ENCODE measurements around the gene GSTO2.

The GSTO2 gene

DNA sequence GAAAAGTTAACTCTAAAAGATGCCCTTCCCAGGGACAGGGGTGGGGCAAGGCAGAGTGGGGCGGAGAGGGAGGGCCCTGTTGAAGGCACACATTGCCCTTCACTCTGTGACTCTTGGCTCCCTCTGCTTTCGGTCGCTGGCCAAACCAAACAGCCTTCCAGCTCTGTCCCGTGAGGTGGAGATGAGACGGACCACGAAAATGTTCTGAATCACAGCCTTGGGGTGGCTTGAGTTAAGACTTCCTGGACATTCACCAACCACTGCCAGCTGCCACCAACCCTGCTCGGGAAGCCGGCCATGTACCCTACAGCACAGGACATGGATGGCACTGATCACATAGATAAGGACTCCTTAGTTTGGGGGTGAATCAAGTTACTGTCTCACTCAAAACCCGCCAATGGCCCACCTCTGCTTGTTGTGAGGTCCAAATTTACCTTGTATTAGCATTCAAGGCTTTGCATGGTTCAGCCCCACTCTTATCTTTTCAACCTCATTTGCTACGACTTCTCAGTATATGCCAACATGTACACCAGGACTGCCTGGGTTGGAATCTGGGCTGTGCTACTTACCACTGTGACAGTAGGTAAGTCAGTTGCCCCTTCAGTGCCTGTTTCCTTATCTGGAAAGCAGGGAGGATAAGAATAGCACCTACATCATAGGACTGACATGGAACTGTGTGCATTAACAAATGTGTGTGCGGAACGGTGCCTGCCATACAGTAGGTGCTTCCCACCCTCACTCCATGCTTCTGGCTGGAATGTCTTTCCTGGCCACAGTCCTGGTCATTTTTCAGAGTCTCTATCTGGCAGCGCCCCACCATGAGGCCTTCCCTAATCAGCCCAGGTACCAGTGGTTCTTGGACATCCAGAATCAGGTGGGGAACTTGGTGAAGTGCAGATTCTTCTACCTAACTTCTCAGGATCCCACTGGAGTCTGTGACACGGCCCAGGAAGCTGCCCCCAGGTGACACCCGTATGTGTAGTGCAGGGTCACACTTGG is 41.3 kb downstream of the GSTO2 start:
- no peak for DNase-seq

DNA sequence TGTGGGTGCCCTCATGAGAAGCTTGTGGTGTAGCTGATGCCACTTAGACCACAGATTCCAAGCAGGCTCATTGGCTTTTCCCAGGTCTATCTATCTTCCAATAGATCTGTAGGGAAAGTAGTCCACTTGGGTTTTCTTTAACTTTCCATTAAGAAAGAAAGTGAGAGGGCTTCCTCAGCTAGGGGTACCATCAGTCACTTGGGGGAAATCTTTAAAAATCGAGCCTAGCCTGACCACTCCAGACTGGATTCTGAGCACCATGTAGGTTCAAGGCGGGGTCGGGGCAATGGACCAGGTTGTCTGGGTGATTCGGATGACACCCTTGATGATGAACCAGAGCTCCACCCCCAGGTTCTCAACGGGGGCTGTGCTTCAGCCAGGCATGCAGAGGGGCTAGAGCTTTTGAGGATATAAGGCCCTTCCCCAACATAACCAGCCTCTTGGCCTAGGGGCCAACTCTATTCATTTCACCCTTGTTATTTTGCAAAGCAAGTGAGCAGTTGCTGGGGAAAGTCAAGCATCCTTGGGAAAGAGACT is 42.3 kb downstream of the GSTO2 start:
- DNase-seq = no peak

DNA sequence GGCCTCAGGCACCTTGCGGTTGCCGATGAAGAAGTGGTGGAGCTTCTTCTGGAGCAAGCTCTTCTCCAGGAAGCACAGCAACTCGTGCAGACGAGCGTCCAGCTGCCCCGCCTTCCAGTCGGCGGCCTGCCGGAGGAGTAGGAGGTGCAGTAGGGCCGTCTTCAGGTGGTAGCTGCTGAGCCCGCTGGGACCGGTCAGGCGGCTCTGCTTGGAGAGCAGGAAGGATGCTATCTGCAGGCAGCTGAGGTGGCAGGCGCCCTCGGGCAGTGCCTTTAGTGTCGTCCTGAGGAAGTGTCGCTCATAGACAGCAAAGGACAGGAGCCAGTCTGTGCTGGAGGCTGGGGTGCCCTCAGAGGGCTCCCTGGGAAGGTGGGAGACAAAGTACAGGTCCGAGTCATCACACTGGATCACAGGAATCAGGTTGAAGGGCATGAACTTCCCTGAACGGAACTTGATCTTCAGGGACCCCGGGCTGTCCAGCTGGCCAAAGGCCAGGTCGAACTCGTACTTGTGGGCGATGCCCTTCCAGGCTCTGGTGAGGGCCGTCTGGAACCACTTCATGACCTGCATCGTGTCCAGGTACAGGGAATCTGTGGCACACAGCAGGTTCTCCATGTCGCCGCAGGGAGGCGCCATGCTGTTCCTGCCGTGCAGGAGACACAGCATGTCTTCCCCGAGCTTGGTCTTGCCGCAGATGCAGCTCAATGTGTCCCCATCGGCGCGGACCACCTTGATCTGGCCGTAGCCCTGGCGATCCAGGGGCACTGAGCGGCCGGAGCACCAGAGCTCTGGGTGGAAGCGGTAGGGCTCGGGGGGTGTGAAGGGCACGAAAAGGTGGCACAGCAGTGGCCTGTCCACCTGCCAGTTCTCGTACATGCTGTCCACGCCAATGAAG is 45.9 kb downstream of the GSTO2 start:
- DNase-seq = no peak

DNA sequence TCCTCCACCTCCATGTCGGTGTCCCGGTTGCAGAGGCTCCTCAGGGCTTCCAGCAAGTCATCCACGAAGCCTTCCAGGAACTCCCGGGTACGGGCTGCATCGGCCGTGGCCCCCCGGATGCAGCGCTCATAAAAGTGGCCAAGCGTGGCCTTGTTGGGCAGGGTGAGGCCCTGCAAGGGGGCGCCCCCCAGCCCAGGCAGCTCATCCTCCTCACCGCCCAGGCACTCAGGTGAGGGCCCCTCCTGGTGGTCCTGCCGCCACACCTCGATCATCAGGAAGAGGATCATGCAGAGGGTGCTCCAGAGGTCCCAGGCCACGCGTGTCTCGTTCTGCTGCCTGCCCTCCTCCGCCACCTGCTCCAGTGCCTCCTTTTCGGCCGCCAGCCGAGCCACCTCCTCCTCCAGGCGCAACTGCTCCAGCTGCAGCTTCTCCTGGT is 46.5 kb downstream of the GSTO2 start:
- no peak for DNase-seq

DNA sequence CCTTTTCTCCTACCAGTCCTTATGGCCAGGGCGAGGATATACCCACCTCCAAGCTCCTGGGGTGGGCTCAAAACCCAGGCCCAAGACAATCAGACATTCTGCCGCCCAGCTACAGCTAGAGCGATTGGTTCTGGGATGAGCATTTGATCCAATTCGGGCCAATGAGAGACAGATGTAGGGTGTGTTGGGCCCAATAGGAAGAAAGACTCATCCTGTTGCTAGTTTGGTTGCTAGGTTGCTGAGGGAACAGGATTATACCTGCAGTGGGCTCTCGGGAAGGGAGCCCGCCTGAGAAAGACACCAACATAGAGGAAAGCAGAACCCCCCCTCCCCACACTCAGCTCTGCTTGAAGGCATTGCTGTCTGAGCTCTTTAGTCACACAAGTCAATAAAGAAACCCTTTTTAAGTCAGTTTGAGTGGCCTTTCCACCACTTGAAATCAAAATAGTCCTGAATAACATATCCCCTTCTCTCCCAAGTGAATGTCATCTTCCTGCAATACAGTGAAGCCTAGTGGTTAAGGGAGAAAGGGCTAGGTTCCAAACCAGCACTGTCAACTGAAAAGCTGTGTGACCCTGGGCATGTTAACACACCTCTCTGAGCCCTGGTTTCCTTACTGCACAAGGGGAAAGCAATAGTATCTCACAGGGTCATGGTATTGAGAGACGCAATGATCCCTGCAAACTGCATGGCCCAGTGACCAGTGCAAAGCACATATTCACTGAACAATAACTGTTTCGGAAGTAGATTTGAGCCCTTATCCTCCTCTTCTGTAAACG is 47.5 kb downstream of the GSTO2 start:
- no peak for DNase-seq

DNA sequence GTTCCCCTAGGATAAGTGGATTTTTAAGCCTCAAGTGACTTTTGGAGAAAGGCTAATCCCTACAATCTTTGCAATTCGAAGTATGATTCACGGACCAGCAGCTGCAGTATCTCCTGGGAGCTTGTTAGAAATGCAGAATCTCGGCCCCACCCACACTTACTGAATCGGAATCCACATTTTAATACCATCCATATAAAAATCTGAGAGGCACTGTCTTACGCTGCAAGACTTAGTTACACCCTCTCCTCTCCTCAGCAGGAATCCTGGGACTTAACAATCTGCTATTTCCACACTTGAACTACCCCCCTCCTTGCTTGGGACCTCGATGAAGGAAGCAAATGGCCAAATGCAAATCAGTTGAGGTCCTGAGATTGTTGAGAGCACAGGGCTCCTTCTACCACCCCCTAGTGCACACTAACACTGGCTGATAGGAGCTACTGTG is 48.3 kb downstream of the GSTO2 start:
- DNase-seq = no peak

DNA sequence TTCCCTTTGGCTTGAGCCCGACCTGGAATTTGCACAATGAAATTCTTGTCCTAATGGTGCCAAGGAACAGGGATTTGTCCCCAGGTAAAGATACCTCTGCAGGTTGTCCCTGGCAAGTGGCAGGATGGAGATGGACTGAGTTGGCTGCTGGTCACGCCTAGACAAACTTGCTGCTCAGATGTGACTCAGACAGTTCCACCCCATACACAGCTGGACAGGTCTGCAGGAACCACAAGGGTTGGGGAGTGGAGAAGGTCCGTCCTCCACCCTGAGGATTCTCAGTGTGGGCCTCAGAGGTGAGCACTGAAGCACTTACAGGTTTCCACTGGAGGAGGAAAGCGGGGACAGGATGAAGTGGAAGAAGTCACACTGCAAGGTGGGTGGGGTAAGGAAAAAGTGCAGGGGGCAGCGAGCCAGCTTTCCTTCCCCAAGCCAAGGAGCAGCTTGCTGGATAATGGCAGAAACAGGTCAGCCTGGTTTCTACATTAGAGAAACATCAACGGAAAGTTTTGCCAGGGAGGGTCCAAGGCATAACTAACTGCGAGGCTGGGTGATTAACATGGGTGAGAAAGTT is 48.8 kb downstream of the GSTO2 start:
- no peak for DNase-seq

DNA sequence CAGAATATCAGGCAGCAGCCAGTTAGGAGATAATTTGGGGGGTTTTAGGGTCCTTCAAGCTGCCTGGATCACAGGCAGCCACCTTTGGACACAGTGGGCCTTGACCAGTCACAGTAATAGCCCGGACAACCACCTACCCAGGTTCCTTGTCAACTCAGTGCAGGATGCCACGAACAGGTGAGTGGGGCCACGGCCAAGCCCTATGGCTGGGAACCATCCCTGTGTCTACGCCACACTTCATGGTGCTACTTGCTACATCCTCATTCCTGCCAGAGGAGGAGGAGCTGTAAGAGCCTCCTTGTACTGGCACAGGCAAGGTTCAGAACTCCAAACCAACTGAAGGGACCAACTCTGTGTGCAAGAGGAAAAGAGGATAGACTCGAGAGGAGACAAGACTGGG is 49.3 kb downstream of the GSTO2 start:
- DNase-seq = no peak

DNA sequence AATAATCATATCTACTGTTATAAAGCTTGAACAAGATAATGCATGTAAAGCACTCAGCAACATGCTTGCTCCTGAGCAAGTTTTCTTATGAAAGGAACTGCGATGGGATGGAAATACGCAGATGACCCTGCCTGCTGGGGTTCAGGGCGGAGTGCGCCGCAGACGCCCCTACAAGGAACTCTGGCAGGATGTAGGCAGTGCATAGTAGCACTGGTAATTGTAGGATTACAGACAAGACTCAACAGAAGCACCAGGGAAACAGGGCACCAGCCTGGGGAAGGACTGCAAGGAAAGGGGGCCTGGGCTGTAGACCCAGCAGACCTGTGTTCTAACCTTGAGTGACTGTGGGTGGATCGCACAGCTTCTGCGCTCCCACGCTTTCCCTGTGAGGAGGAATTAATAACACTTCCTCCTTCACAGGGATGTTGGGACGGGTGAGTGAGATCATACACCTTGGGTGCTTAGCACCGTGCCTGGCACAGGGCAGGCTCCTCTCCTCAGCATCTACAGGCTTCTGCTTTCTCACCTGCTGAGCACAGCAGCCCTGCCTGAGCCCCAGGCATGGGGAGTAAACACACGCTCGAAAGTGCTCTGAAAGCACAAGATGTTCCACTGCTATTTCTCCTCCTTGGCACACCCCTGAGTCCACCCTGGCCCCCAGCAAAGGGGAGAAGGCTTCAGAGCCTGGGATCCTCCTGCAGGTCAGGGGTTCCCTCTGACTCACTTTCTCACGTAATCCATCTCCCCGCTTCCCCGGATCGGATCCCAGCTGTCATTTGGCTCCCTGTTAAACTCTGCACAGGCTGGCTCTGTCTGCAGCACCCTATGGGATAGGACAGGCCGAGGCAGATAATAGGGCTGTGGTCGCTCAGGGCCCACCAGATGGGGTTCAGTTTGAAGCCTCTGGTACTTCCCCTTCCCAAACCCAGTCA is 50.1 kb downstream of the GSTO2 start:
- no peak for DNase-seq

DNA sequence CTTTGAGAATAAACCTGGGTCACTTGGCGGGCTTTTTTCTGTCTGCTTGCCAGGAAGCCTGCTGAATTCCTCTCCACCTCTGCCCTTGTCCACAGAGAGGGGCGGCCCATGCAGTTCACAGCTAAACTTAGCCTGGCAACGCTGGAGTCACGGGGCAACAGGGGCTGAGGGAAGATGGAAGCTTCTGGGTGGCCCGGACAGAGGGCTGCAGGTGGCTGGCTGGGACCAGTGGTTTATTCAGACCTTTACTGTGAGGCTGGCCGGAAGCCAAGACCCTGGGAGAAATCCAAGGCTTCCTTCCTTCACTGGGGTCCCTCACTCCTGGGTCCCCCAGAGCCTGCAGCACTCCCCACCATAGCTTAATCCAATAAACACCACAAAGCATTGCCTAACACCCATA is 52.2 kb downstream of the GSTO2 start:
- DNase-seq = no peak

DNA sequence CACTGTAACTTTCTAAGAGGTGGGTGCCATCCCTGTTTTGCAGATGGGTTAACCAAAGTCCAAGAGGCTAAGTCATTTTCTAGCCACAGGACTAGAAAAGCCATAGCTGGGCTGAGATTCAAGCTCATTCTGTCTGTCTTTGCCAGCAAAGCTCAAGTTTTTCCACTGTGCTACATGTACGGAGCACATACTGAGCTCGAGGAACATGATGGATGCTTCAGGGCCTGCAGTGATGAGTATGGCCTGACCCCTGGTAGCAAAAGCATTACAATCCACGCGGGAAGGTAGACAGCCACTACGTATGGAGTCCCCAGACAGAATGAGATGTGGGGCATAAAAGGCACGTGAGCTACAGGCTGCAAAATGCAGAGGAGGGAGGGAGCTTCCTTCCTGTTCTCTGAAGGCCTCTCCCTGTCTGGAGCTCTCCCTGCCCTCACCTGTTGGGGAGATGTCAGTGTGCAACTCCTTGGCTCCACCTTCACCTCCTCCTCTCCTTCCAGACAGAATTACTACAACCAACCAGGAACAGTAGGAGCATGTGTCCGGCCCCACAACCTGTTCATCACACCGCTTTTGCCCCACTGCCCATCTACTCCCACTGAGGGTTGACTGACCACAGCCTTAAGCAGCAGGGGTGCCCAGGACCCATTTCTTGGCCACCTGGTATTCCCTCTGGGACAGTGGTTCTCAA is 52.9 kb downstream of the GSTO2 start:
- no peak for DNase-seq

DNA sequence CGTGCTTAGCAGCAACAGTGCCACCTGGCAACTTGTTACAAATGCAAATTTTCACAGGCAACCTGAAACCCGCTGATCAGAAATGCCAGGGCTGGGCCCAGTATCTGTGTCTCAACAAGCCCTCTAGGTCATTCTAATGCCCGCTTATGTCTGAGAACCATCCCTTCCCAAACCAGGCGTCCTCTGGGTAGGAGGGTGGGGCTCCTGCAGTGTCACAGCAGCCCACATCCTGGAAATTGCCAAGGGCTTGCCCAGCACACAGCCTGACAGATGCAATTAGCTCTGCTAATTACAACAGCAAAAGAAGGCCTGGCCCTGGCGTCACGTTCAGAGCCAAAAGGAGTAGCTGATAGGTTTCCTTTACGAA is 53.4 kb downstream of the GSTO2 start:
- DNase-seq = no peak

DNA sequence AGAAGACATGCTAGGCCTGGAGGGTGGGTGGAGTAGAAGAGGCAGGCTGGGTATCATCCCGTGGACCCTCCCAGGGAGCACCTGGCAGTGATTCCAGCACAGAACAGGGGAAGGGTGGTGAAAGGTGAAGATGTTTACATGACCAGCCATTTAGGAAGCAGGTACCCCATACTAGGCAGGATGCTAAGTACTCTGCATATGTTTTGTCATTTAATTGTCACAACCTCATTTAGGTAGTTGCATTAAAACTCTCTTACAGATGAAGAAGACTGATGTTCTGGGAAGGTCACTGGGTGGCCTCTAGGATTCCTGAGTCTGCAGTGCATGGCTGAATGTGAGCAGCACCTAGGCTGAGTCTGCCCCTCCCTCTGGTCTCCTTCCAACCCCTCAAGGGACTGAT is 54.1 kb downstream of the GSTO2 start:
- no peak for DNase-seq

DNA sequence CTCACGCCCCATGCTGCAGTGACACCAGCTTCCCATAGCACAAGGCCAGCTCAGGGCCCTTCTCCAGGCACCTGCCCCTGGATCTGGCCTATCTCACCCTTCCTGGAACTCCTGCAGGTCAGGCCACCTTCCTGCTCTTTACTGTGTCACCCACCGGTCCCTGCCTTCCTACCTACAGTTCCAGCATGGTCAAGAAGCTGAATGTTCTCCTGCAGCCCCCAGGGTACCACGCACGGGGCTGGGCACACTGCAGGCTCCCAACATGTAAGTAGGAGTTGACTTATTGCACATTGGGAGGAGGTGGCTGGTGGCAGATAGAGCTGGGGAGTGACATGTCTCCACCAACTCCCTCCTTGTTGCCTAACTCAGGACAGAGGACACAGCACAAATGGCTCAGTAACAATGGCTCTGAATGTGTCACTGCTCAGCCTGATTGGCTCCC is 54.8 kb downstream of the GSTO2 start:
- no peak for DNase-seq

DNA sequence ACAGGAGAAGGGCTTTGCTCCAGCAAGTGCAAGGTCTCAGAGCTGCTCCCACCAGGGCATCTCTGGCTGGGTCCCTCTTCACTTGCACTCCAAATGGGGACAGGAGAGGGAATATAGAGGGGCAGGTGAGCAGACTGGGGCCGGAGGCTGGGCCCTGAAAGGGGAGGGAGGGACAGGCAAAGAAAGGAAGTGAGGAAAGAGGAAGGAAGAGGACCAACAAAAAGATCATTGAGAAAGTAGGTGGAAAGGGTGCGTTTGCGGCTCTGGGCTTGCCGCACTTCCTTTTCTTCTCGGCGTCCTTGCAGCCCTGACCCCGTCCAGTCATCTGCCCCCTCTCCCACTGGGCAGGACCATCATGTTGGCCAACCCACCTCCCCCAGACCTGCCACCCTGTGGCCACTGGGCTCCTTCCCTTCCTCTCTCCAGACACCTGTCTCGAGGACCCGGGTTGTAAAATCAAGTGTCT is 55.3 kb downstream of the GSTO2 start:
- DNase-seq = no peak

DNA sequence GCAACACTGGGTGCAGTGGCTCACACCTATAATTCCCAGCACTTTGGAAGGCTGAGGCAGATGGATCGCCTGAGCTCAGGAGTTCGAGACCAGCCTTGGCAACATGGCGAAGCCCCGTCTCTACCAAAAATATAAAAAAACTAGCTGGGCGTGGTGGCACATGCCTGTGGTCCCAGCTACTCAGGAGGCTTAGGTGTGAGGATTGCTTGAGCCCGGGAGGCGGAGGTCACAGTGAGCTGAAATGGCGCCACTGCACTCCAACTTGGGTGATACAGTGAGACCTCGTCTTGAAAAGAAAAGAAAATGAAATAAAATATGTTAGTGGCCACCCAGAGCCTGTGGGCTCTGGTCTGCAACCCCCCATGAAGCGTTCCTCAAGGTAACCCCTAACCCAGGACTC is 55.9 kb downstream of the GSTO2 start:
- DNase-seq = no peak

DNA sequence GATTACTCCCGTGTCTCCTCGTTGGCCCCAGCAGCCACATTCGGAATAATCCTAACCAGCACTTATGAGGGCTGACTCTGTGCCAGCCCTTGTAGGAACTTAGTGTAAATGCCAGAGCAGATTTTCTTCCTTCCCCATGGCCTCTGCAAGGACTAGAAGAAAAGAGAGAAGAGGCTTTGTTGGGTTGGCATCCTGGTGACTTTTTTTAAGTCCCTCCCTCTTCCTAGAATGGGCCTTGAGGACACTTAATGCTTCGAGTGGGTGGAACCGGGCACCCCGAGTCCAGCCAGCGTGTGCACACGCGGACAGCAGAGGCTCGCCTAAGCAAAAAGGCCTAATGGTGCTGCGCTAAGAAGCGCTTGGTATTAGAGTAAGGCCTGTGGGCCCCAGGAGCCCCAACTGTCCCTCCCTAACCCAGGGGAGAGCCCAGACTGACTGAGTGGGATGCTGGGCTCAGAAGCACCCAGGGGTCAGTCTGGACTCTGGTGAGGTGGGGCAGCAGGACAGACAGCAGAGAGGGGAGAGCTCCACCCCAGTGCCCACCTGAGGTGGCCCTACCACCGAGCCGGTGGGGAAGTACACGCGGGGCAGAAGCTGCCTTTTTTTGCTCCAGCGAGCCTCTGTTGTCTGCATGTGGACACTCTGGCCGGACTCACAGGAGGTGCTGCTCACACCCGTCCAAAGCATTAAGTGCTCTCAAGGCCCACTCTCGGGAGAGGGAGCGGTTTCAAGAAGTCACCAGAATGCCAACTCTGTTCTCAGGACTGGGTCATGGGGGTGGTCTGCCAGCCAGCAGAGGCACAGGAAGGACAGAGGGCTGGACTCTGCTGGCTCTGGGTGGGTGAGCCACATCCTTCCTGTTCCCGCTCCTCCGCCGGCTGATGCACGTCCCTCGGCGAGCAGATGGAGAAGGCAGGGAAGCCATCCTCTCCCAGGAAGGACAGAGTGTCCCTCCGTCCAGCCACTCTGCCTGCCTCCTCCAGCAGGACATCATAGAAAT is 56.8 kb downstream of the GSTO2 start:
- DNase-seq = no peak

DNA sequence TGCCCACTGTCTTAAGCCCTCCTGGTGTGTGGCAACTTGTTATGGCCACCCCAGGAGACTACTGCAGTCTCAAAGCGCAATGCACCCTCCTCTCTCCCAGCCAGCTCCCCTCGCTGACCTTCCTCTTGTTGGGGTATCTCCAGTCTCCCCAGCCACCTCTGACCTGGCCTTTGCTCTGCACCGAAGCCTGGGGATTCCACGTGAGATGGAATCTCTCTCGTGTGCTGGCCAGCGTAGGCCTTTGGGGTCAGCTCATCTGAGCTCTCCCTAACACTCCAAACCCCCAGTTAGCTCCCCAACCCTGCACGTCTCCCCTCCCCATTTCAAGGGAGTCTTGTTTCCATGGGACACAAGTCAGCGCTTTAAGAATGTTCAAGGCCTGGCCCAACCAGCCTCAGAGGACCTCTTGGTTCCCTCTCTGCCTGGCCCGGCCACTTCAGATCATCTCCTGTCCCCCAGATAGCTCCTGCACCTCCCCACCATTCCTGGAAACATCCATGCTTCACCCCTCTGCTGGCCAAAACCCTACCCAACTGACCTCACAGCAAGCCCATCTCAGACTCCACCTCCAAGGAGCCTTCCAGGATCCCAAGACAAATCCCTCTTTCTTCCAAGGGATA is 58.1 kb downstream of the GSTO2 start:
- DNase-seq = no peak

Measured in activated naive CD4-positive, alpha-beta T cell treated with anti-CD3 and anti-CD28 coated beads, Interleukin-2, amount 50 U/mL, for 16 hours (primary cell).